SK-N-SH treated with all-trans-retinoic acid at 6 μM for 48 hours (cell line): Measurements from ENCODE around the gene SCAPER.

Experiments used
- ATAC-seq: fragments of 200-7000 bp; cut with Tn5 transposase; 3 replicates; pipeline ENCODE4 v1.9.1; 2020; ENCODE audit warnings: mild to moderate bottlenecking, moderate library complexity
- ARNTL ChIP-seq: fragments of 450-650 bp; formaldehyde crosslinking; IDR thresholded peaks from 2 replicates; pipeline ENCODE4 v1.5.0; 2020; ENCODE audit warnings: low read depth, mild to moderate bottlenecking, moderate library complexity, borderline replicate concordance
- BACH2 ChIP-seq: fragments of 250-450 bp; sonication (Bioruptor Pico); IDR thresholded peaks from 2 replicates; pipeline ENCODE4 v1.9.0; 2021; ENCODE audit warnings: mild to moderate bottlenecking, borderline replicate concordance
- CREB5 ChIP-seq: fragments of 250-450 bp; sonication (Bioruptor Pico); IDR thresholded peaks from 2 replicates; pipeline ENCODE4 v1.5.1; 2020; ENCODE audit warnings: low read depth, mild to moderate bottlenecking, moderate library complexity
- CSRNP3 ChIP-seq: fragments of 250-450 bp; sonication (Bioruptor Pico); IDR thresholded peaks from 2 replicates; pipeline ENCODE4 v1.5.1; 2021; ENCODE audit warnings: mild to moderate bottlenecking, moderate library complexity
- ESRRG ChIP-seq: fragments of 250-450 bp; sonication (Bioruptor Pico); IDR thresholded peaks from 2 replicates; pipeline ENCODE4 v1.6.1; 2021; ENCODE audit warnings: mild to moderate bottlenecking
- GLIS3 ChIP-seq: fragments of 250-450 bp; sonication (Bioruptor Pico); IDR thresholded peaks from 2 replicates; pipeline ENCODE4 v1.5.0; 2020; ENCODE audit warnings: mild to moderate bottlenecking, moderate library complexity
- ISL1 ChIP-seq: fragments of 250-450 bp; sonication (Bioruptor Pico); IDR thresholded peaks from 2 replicates; pipeline ENCODE4 v2.1.2; 2022; ENCODE audit warnings: mild to moderate bottlenecking, moderate library complexity
- OSR1 ChIP-seq: fragments of 250-450 bp; sonication (Bioruptor Pico); IDR thresholded peaks from 2 replicates; pipeline ENCODE4 v1.8.0; 2022; ENCODE audit warnings: moderate library complexity, mild to moderate bottlenecking, inconsistent platforms
- PATZ1 ChIP-seq: fragments of 250-450 bp; sonication (Bioruptor Pico); IDR thresholded peaks from 2 replicates; pipeline ENCODE4 v1.8.0; 2020; ENCODE audit warnings: mild to moderate bottlenecking, moderate library complexity, borderline replicate concordance
- POU6F1 ChIP-seq: fragments of 250-450 bp; sonication (Bioruptor Pico); IDR thresholded peaks from 2 replicates; pipeline ENCODE4 v1.8.0; 2021; ENCODE audit warnings: low read depth, mild to moderate bottlenecking, moderate library complexity, borderline replicate concordance
- PPARA ChIP-seq: fragments of 250-450 bp; sonication (Bioruptor Pico); IDR thresholded peaks from 2 replicates; pipeline ENCODE4 v1.5.0; 2020; ENCODE audit warnings: mild to moderate bottlenecking, borderline replicate concordance
- RARB ChIP-seq: fragments of 250-450 bp; sonication (Bioruptor Pico); IDR thresholded peaks from 2 replicates; pipeline ENCODE4 v1.8.0; 2021; ENCODE audit warnings: mild to moderate bottlenecking, moderate library complexity
- SNAI2 ChIP-seq: fragments of 250-450 bp; sonication (Bioruptor Pico); IDR thresholded peaks from 2 replicates; pipeline ENCODE4 v1.5.0; 2020; ENCODE audit warnings: mild to moderate bottlenecking, moderate library complexity
- TCF4 ChIP-seq: fragments of 250-450 bp; sonication (Bioruptor Pico); IDR thresholded peaks from 2 replicates; pipeline ENCODE4 v1.8.0; 2021; ENCODE audit warnings: mild to moderate bottlenecking, moderate library complexity, borderline replicate concordance
- TOX ChIP-seq: fragments of 250-450 bp; sonication (Bioruptor Pico); IDR thresholded peaks from 2 replicates; pipeline ENCODE4 v1.8.0; 2021; ENCODE audit warnings: mild to moderate bottlenecking, moderate library complexity, borderline replicate concordance
- TSHZ2 ChIP-seq: fragments of 250-450 bp; sonication (Bioruptor Pico); IDR thresholded peaks from 2 replicates; pipeline ENCODE4 v1.5.0; 2020; ENCODE audit warnings: mild to moderate bottlenecking, moderate library complexity
- ZC3H10 ChIP-seq: fragments of 250-450 bp; sonication (Bioruptor Pico); IDR thresholded peaks from 2 replicates; pipeline ENCODE4 v1.5.1; 2021; ENCODE audit warnings: mild to moderate bottlenecking, moderate library complexity
- ZFP3 ChIP-seq: fragments of 250-450 bp; sonication (Bioruptor Pico); IDR thresholded peaks from 2 replicates; pipeline ENCODE4 v1.5.0; 2020; ENCODE audit warnings: mild to moderate bottlenecking, moderate library complexity
- ZFP30 ChIP-seq: fragments of 450-650 bp; formaldehyde crosslinking; IDR thresholded peaks from 2 replicates; pipeline ENCODE4 v1.5.0; 2022; ENCODE audit warnings: mild to moderate bottlenecking, moderate library complexity
- ZNF565 ChIP-seq: fragments of 450-650 bp; formaldehyde crosslinking; conservative IDR thresholded peaks from 2 replicates; pipeline ENCODE4 v1.5.0; 2020; ENCODE audit warnings: low read depth, mild to moderate bottlenecking, moderate library complexity
- ZNF70 ChIP-seq: fragments of 450-650 bp; formaldehyde crosslinking; IDR thresholded peaks from 2 replicates; pipeline ENCODE4 v1.5.0; 2020; ENCODE audit warnings: mild to moderate bottlenecking, moderate library complexity
- ZNF8 ChIP-seq: fragments of 450-650 bp; formaldehyde crosslinking; IDR thresholded peaks from 2 replicates; pipeline ENCODE4 v1.5.0; 2020; ENCODE audit warnings: mild to moderate bottlenecking, moderate library complexity

Gene SCAPER

GRCh38 chr15:76912430-76912829 lies 7.3 kb upstream of the SCAPER start:
- ATAC-seq, result no peak
- no peak for TF ChIP-seq PATZ1
- no peak for TF ChIP-seq ARNTL (CRISPR knock-in tag)
- no peak for TF ChIP-seq ZFP3
- TF ChIP-seq RARB (CRISPR knock-in tag), result no peak
- TF ChIP-seq TOX (CRISPR knock-in tag), result no peak
- no peak for TF ChIP-seq OSR1

GRCh38 chr15:76905855-76906254 lies 715 bp upstream of the SCAPER start:
- no peak for ATAC-seq
- no peak for TF ChIP-seq ZFP3
- no peak for TF ChIP-seq PPARA (CRISPR knock-in tag)
- no peak for TF ChIP-seq RARB (CRISPR knock-in tag)
- TF ChIP-seq GLIS3 (CRISPR knock-in tag), result no peak
- no peak for TF ChIP-seq ZFP30
- no peak for TF ChIP-seq SNAI2

GRCh38 chr15:76904461-76905012 lies 603 bp downstream of the SCAPER start:
- ATAC-seq, result peak; percentile 77
- TF ChIP-seq ZFP30 (no peak), BACH2 (no peak), RARB (CRISPR knock-in tag) (no peak), GLIS3 (CRISPR knock-in tag) (no peak), POU6F1 (CRISPR knock-in tag) (no peak), ZNF565 (CRISPR knock-in tag) (no peak), CSRNP3 (CRISPR knock-in tag) (no peak), ISL1 (CRISPR knock-in tag) (no peak), TCF4 (CRISPR knock-in tag) (no peak), ZNF70 (CRISPR knock-in tag) (no peak), ZC3H10 (no peak), ZFP3 (no peak), PPARA (CRISPR knock-in tag) (no peak), TSHZ2 (no peak), ESRRG (no peak), PATZ1 (no peak)

- ATAC-seq, result peak; percentile 28
- TF ChIP-seq ZNF8 (CRISPR knock-in tag) (no peak), ZFP3 (no peak), ARNTL (CRISPR knock-in tag) (no peak), POU6F1 (CRISPR knock-in tag) (no peak), CREB5 (CRISPR knock-in tag) (no peak), ESRRG (no peak), PATZ1 (no peak), ZFP30 (no peak), RARB (CRISPR knock-in tag) (no peak), ISL1 (CRISPR knock-in tag) (no peak)
These were observed 1.9 kb downstream of the SCAPER start for GRCh38 chr15:76903251-76903681.
